Measurements from ENCODE around the gene KITLG.
"Not testable (repeated sequence)": the region's sequence is repeated elsewhere in the genome, so short reads cannot be mapped to it uniquely, and the experiment has no call there.

The KITLG gene

GRCh38 chr12:88469154-88469553 is 111.1 kb downstream of the KITLG start:
- peaks cover 2% of the 10 kb centered on the region for H3K9me3 ChIP-seq (ENCODE audit: control insufficient read depth, low read length)
- H3K4me3 ChIP-seq (ENCODE audit: insufficient read depth, low read depth, low read length): no peak overlapping the region
- H3K36me3 ChIP-seq (ENCODE audit: control insufficient read depth, insufficient read depth, low read length): no peaks in the 10 kb centered on the region
- H3K27me3 ChIP-seq (ENCODE audit: control insufficient read depth, insufficient read depth, low read length, poor library complexity, severe bottlenecking): no peaks in the 10 kb centered on the region
- H3K4me1 ChIP-seq (ENCODE audit: control insufficient read depth, insufficient read depth, low read length): peaks cover 20% of the 10 kb centered on the region
- H3K27ac ChIP-seq (ENCODE audit: insufficient read depth, low read depth, low read length, poor library complexity, severe bottlenecking): no peak overlapping the region
- 94 to 96% methylated on average over 1 of the region's 1 CpG for WGBS, 2 experiments

GRCh38 chr12:88468581-88468980 is 111.7 kb downstream of the KITLG start:
- H3K27ac ChIP-seq (ENCODE audit: insufficient read depth, low read depth, low read length, poor library complexity, severe bottlenecking): no peak overlapping the region
- H3K27me3 ChIP-seq (ENCODE audit: control insufficient read depth, insufficient read depth, low read length, poor library complexity, severe bottlenecking): no peaks in the 10 kb centered on the region
- H3K36me3 ChIP-seq (ENCODE audit: control insufficient read depth, insufficient read depth, low read length): no peaks in the 10 kb centered on the region
- H3K4me3 ChIP-seq (ENCODE audit: insufficient read depth, low read depth, low read length): no peak overlapping the region
- peaks cover 2% of the 10 kb centered on the region for H3K9me3 ChIP-seq (ENCODE audit: control insufficient read depth, low read length)
- 93 to 100% methylated on average over 1 of the region's 1 CpG for WGBS, 2 experiments
- H3K4me1 ChIP-seq (ENCODE audit: control insufficient read depth, insufficient read depth, low read length): peaks cover 20% of the 10 kb centered on the region

- WGBS, 2 experiments: 94 to 96% methylated on average over 10 of the region's 10 CpGs
- H3K9me3 ChIP-seq (ENCODE audit: control insufficient read depth, low read length); H3K4me1 ChIP-seq (ENCODE audit: control insufficient read depth, insufficient read depth, low read length); H3K36me3 ChIP-seq (ENCODE audit: control insufficient read depth, insufficient read depth, low read length); H3K4me3 ChIP-seq (ENCODE audit: insufficient read depth, low read depth, low read length); H3K27me3 ChIP-seq (ENCODE audit: control insufficient read depth, insufficient read depth, low read length, poor library complexity, severe bottlenecking); H3K27ac ChIP-seq (ENCODE audit: insufficient read depth, low read depth, low read length, poor library complexity, severe bottlenecking): not testable (repeated sequence)
These were observed 113.6 kb downstream of the KITLG start for GRCh38 chr12:88466708-88467107.

GRCh38 chr12:88458327-88458726 is 121.9 kb downstream of the KITLG start:
- 89 to 100% methylated on average over 1 of the region's 1 CpG for WGBS, 2 experiments
- Histone ChIP-seq H3K4me3 (ENCODE audit: insufficient read depth, low read depth, low read length) (no peak overlapping the region), H3K27ac (ENCODE audit: insufficient read depth, low read depth, low read length, poor library complexity, severe bottlenecking) (no peak overlapping the region), H3K27me3 (ENCODE audit: control insufficient read depth, insufficient read depth, low read length, poor library complexity, severe bottlenecking) (no peaks in the 10 kb centered on the region), H3K36me3 (ENCODE audit: control insufficient read depth, insufficient read depth, low read length) (no peaks in the 10 kb centered on the region), H3K4me1 (ENCODE audit: control insufficient read depth, insufficient read depth, low read length) (no peaks in the 10 kb centered on the region), H3K9me3 (ENCODE audit: control insufficient read depth, low read length) (no peaks in the 10 kb centered on the region)

- Histone ChIP-seq H3K36me3 (ENCODE audit: control insufficient read depth, insufficient read depth, low read length) (no peaks in the 10 kb centered on the region), H3K4me1 (ENCODE audit: control insufficient read depth, insufficient read depth, low read length) (no peaks in the 10 kb centered on the region), H3K9me3 (ENCODE audit: control insufficient read depth, low read length) (no peaks in the 10 kb centered on the region), H3K27ac (ENCODE audit: insufficient read depth, low read depth, low read length, poor library complexity, severe bottlenecking) (no peak overlapping the region), H3K27me3 (ENCODE audit: control insufficient read depth, insufficient read depth, low read length, poor library complexity, severe bottlenecking) (no peaks in the 10 kb centered on the region), H3K4me3 (ENCODE audit: insufficient read depth, low read depth, low read length) (no peak overlapping the region)
These were observed 126.9 kb downstream of the KITLG start for GRCh38 chr12:88453323-88453722.

- no peaks in the 10 kb centered on the region for H3K36me3 ChIP-seq (ENCODE audit: control insufficient read depth, insufficient read depth, low read length)
- no peaks in the 10 kb centered on the region for H3K9me3 ChIP-seq (ENCODE audit: control insufficient read depth, low read length)
- no peak overlapping the region for H3K4me3 ChIP-seq (ENCODE audit: insufficient read depth, low read depth, low read length)
- 88 to 98% methylated on average over 2 to 3 of the region's 3 CpGs for WGBS, 2 experiments
- no peak overlapping the region for H3K27ac ChIP-seq (ENCODE audit: insufficient read depth, low read depth, low read length, poor library complexity, severe bottlenecking)
- no peaks in the 10 kb centered on the region for H3K4me1 ChIP-seq (ENCODE audit: control insufficient read depth, insufficient read depth, low read length)
- H3K27me3 ChIP-seq (ENCODE audit: control insufficient read depth, insufficient read depth, low read length, poor library complexity, severe bottlenecking): no peaks in the 10 kb centered on the region
These were observed 129.1 kb downstream of the KITLG start for GRCh38 chr12:88451205-88451604.

GRCh38 chr12:88450136-88450535 is 130.1 kb downstream of the KITLG start:
- H3K36me3 ChIP-seq (ENCODE audit: control insufficient read depth, insufficient read depth, low read length): no peaks in the 10 kb centered on the region
- no peak overlapping the region for H3K27ac ChIP-seq (ENCODE audit: insufficient read depth, low read depth, low read length, poor library complexity, severe bottlenecking)
- no peak overlapping the region for H3K4me3 ChIP-seq (ENCODE audit: insufficient read depth, low read depth, low read length)
- WGBS, 2 experiments: 100% methylated on average over 1 of the region's 1 CpG
- no peaks in the 10 kb centered on the region for H3K27me3 ChIP-seq (ENCODE audit: control insufficient read depth, insufficient read depth, low read length, poor library complexity, severe bottlenecking)
- H3K9me3 ChIP-seq (ENCODE audit: control insufficient read depth, low read length): no peaks in the 10 kb centered on the region
- no peaks in the 10 kb centered on the region for H3K4me1 ChIP-seq (ENCODE audit: control insufficient read depth, insufficient read depth, low read length)

- Histone ChIP-seq H3K36me3 (ENCODE audit: control insufficient read depth, insufficient read depth, low read length) (no peaks in the 10 kb centered on the region), H3K9me3 (ENCODE audit: control insufficient read depth, low read length) (no peaks in the 10 kb centered on the region), H3K27ac (ENCODE audit: insufficient read depth, low read depth, low read length, poor library complexity, severe bottlenecking) (no peak overlapping the region), H3K4me1 (ENCODE audit: control insufficient read depth, insufficient read depth, low read length) (no peaks in the 10 kb centered on the region), H3K4me3 (ENCODE audit: insufficient read depth, low read depth, low read length) (no peak overlapping the region), H3K27me3 (ENCODE audit: control insufficient read depth, insufficient read depth, low read length, poor library complexity, severe bottlenecking) (no peaks in the 10 kb centered on the region)
- WGBS, 2 experiments: 71 to 76% methylated on average over 5 of the region's 5 CpGs
These were observed 131.8 kb downstream of the KITLG start for GRCh38 chr12:88448337-88448915.

GRCh38 chr12:88445705-88446394 is 134.4 kb downstream of the KITLG start:
- no peaks in the 10 kb centered on the region for H3K4me1 ChIP-seq (ENCODE audit: control insufficient read depth, insufficient read depth, low read length)
- H3K36me3 ChIP-seq (ENCODE audit: control insufficient read depth, insufficient read depth, low read length): no peaks in the 10 kb centered on the region
- no peaks in the 10 kb centered on the region for H3K27me3 ChIP-seq (ENCODE audit: control insufficient read depth, insufficient read depth, low read length, poor library complexity, severe bottlenecking)
- no peaks in the 10 kb centered on the region for H3K9me3 ChIP-seq (ENCODE audit: control insufficient read depth, low read length)
- H3K27ac ChIP-seq (ENCODE audit: insufficient read depth, low read depth, low read length, poor library complexity, severe bottlenecking): no peak overlapping the region
- H3K4me3 ChIP-seq (ENCODE audit: insufficient read depth, low read depth, low read length): no peak overlapping the region

- no peak overlapping the region for H3K27ac ChIP-seq (ENCODE audit: insufficient read depth, low read depth, low read length, poor library complexity, severe bottlenecking)
- WGBS, 2 experiments: no CpG with 5 or more reads among the region's 1 CpG
- no peaks in the 10 kb centered on the region for H3K9me3 ChIP-seq (ENCODE audit: control insufficient read depth, low read length)
- H3K27me3 ChIP-seq (ENCODE audit: control insufficient read depth, insufficient read depth, low read length, poor library complexity, severe bottlenecking): no peaks in the 10 kb centered on the region
- no peaks in the 10 kb centered on the region for H3K36me3 ChIP-seq (ENCODE audit: control insufficient read depth, insufficient read depth, low read length)
- H3K4me1 ChIP-seq (ENCODE audit: control insufficient read depth, insufficient read depth, low read length): no peaks in the 10 kb centered on the region
- H3K4me3 ChIP-seq (ENCODE audit: insufficient read depth, low read depth, low read length): no peak overlapping the region
These were observed 135.8 kb downstream of the KITLG start for GRCh38 chr12:88444481-88444880.

Measured in ectodermal cell (in vitro differentiated cells).